Left lobe of liver (tissue), 2 donors: ENCODE data around the gene TFEB. TPM values are rescaled to one million over a fixed set of nuclear protein-coding genes. Genes with fewer than 3 reads are reported as not detected.
A peak's percentile ranks its signal among the peaks of the same experiment; 100 is the strongest.

Experiments used
- ATAC-seq: fragments of 200-7000 bp; cut with Tn5 transposase; one replicate; pipeline ENCODE4 v1.9.1; 2020; ENCODE audit warnings: mild to moderate bottlenecking, moderate library complexity
- DNase-seq: peaks from one replicate; pipeline ENCODE4 v3.0.0-alpha.2; 2020; ENCODE audit warnings: low spot score
- total RNA-seq: library from RNA; stranded (reverse); gene quantifications from one replicate; pipeline ENCODE4 v1.2.1, GENCODE V29; 2021
- donor health status: DM: no; HTN: no; CAD: no; lungs with moderate emphysema.
- donor health status: DM: no; HTN: yes; CAD: no.

Gene TFEB
- total RNA-seq, 1 donor from 2014 or later: 8.9 TPM

DNA sequence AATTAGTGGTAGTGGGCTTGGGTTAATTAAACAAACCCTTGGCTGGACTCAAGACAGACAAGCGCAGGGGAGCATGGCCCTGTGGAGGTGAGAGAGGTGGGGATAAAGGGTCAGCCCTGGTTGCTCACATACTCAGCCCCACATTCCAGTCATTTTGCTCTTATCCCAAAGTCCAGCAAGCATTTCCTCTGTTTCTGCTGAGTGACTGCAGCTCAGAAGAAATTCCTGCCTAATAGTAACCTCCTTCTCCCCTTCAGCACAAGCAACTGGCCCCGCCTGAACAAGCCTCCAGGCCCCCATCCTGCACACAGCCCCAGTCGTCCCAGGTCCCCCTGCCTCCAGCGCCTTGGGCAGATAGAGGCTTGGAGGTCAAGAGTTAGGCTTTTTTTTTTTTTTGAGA lies 3.6 kb upstream of the TFEB start:
- ATAC-seq (no peak), DNase-seq (no peak)

DNA sequence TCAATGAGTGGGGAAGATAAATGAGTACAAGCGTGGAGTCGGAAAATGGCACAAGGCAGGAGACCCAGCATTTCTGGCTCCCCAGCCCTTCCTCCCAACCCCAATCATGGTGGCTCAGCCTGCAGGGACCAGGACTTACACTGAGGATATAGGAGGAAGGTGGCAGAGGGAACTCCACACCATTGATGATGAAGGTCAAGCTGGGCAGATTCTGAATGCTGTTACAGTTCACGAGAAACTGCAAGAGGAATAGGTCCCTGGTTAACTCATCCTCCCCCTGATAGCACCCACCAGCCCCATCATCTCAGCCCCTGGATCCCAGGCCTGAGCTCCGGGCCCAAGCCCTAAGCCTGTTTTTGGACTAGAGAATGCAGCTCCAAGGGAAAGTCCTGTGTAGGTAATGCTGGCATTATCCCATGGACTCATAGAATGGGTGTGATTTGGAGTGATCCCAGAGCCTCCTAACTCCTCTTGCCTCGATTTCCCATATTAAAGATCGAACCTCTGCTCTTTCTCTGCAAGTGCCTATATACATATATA lies 2.3 kb upstream of the TFEB start:
- ATAC-seq: no peak
- DNase-seq: no peak

DNA sequence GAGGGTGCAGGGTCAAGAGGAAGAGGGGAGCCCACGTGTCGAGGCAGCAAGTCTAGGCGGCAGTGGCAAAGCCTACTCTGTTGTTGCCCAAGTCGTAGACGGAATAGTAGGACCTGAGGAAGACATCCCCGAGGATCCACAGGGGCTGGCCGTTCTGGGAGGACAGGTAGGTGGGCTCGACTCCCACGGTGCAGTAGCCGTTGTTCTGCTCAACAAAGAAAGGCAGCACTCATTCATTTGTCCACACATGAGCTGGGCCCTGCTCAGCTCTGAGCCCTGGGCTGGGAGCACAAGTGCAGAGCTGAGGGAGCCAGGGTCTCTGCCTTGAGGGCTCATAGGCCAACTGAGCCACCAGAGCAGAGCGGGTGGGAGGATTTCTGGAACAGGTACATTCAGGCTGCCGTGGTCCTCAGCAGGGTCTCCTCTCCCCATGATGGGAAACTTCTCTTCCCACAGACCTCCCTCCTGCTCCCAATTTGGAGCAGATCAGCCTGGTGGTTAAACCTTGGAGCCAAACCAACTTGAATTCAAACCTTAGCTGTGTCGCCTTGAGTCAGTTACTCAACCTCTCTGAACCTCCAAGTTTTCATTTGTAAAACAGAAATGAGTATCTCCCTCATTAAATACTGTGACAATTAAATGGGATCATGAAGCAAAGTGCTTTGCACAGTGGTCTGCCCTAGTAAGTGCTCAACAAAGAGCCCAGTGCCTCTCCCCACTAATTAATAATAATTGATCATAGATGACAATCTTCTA lies 1.6 kb upstream of the TFEB start:
- ATAC-seq: no peak
- no peak for DNase-seq

DNA sequence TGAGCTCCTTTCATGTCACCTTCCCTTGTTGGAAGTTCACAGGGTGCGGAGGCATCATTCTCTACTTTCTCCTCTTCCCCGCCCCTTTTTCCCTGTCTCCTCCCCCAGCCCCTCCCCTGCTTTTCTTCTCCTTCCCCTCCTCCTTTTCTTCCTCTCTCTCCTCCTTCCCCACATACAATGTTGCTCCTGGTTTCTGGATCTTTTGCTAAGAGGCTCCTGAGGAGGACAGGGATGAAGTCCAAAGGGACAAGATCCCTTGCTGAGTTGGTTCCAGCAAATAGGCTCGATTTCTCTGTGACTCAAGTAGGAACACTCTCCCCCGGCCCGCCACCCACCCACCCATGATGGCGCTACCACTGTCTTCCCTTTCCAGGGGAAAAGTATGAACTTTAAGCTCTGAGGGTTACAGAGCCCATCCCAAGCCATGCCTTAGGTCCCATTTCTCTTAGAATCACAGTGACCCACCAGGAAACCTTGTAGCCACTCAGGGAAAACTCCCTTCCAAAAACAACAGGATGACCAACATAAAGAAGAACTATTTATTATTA lies 852 bp upstream of the TFEB start:
- DNase-seq (no peak), ATAC-seq (no peak)

DNA sequence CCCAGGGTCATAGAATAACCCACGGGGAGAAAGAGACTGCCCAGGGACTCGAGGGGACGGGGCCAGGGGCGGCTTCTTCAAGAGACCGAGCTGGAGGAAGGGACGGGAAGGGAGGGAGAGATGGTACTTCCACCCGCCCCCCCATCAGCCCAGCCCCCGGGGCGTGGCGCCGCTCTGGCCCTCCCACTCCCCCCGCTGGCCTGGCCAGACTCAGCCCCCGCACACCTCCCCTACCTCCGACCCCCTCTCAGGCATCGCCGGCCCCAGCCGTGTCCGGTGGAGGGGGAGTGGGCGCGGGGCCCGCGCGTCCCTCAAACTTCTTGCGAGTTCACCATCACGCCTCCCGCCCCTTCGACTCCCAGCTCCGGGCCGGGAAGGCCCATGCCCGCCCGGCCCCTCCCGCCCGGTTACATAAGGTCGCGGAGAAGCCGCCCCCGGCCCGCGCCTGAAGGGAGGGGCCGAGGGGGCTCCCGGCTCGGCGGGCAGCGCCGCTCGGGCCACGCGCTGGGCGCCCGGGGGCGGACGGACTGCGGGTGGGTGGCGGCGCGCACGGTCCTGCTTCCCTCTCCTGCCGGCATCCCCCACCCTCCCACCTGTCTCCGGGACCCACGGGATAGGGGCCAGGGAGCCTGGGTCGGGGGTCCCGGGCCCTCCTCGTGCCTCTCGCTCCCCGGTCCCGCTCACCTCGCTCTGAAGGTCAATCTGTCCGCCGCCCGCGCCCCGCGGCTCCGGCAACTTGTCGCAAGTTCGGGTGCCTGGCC lies 562 bp downstream of the TFEB start:
- DNase-seq: peak; percentile 83
- ATAC-seq: peak; percentile 82

DNA sequence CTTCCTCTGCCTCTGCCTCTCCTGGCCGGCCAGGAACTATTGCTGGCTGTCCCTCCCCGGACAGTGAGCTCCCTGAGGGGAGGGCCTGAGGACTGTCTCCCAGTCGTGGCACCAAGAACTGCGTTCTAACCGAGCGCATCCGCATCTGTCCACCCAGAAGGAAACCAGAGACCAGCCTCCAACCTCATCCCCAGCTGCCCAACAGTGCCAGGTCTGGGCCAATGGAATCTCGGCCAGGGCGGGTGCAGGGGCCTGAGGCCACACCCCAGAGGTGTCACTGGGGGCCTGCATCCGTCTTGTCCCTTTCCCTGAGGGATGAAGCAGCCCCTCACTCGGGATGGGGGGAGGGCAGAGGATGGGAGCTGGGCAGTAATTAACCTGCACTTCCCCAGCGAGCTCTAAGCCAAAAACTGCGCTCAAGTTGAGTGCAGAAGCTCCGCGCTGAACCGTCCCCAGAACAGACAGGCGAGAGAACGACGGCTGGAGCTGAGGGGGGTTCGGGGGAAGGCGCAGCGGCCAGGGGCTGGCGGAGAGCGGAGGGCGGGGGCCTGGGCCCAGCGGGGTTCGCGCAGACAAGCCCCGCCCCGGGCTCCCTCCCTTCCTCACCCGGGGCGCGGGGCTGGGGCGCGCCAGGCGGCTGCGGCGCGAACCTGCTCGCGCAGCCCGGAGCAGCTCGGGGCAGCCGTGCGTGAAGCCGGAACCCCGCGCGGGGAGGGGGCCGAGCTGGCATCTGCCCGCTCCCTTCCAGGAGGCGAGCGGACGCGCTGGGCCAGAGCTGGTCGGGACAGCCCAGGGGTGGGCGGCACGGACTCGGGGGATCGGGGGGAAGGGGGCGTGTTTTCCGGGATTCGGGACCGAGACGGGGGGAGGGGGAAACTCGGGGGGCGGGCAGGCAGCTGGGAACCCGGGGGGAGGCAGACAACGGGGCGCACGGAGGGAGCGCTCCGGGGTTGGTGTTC lies 1.4 kb downstream of the TFEB start:
- ATAC-seq (peak; percentile 54), DNase-seq (peak; percentile 65)

DNA sequence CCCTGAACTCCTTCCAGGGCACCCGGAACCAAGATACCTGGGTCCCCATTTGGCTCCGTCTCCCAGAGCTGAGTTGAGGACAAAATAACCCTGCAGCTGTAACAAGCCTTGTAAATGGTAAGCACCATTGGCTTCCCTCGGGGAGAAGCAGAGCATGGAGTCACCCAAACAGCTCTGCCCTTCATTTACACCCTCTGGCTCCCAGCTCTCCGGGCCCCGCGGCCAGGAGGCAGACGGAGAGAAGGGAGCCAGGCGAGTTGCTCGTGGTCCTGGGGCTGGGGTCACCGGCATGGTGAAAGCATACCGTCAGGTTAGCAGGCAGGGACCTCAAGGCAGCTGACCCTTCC lies 2.1 kb downstream of the TFEB start:
- ATAC-seq: no peak
- DNase-seq: no peak

DNA sequence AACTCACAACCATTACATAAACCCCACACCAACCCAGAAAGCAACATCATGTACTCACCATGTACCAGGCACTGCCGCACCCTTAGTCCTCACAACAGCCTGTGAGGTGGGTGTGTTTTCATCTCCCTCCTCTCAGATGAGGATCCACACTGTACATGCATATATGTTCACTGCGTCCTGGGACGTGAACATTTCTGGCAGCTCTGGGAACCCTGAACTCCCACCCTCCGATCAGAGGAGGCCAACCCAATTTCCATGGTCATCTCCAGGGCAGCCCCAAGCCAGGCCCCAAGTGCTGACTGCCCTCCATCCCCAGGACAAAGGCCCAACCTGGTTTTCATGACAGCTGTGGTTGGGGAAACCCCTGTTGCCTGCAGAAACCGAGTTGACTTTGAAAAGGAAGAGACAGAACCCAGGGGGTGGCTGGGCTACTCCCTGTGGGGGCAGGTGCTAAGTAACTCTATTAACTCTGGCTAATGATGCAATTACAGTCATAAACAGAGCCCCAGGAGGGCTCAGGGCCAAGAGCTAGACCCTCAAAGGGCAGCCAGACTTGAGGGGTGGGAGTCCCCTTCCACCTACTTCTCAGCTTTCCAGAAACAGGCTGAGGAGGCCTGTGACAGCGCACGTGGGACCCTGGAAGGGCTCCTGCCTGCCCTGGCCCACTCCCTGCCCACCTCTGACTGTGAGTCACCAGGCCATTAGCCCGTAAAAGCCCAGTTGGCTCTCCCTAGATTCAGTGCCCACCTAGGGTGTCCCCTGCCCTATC lies 2.6 kb downstream of the TFEB start:
- no peak for DNase-seq
- ATAC-seq: no peak

DNA sequence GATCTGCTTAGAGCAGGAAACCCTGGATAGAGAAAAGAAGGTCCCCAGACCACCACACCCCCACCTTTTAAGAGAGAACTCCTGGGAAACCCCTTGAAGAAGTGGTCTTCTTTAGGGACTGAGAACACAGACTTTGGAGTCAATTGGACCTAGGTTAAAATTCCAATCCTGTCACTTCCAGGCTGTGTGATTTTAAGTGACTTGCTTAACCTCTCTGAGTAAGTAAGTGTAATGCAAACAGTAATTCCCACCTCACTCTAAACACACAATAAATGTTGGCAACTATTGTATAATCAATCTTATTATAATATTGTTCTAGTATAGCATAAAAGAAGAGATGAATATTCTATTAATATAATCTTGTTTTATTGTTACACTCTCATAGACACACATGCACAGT lies 3.3 kb downstream of the TFEB start:
- ATAC-seq: no peak
- no peak for DNase-seq

DNA sequence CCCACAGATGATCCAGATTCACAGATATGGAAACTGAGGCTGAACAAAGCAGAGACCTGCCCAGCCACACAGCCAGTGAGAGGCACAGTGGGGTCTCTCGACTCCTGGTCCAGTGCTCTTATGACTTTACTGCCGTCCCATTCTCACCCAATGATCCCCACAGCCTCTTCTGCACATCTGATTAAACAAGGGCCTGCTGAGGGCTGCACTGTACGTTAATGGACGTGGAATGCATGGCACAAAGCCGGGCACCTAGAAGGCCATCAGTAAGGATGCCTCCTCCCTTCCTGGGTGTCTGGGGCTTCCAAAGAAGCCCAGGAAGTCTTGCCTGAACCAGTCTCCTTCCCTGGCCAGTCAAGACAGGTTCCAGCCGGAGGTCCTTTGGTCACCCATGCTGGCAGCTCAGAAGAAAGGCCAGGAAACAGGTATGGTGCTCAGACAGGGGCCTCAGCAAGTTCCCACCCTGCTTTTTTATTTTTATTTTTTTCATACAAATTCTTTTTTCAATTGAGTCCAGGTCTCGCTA lies 3.8 kb downstream of the TFEB start:
- ATAC-seq: no peak
- no peak for DNase-seq

DNA sequence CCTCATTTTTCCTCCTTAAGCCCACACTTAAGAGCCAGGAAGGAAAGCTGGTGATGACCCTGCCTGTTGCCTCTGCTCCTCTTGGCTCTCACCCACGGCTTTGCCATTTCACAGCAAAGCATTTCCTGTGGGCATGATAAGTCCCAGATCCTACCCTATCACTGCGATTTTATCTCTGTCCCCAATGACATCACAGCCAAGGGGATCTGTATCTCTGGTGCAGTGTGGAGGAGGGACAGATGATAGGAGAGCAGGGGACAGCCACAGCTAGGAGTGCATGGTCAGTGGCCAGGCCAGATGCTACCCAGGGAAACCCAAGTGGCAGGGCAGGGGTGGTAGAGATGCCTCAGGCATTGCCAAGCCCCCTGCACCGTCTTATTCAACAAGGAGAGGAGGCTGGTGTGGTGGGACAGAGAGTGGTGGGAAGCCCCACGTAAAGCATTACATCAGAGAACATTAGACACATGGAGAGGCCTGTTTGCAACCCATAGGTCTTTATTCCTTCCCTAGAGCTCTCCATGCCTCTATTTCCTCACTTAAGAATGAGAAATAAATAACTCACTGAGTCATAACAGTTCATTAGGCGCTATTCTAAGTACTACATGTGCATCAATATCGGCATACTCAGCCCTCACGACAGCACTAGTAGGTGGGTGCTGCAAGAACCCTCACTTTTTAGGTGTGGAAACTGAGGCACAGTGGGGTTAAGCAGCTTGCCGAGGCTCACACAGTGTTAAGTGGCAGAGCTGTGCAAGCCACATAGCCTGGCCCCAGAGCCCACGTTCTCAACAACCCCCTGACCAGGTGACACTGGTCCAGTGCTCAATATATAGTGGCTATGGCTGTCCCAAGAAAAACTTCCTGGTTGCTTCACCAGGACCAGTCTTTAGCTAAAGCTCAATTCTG lies 4.6 kb downstream of the TFEB start:
- DNase-seq (no peak), ATAC-seq (no peak)

DNA sequence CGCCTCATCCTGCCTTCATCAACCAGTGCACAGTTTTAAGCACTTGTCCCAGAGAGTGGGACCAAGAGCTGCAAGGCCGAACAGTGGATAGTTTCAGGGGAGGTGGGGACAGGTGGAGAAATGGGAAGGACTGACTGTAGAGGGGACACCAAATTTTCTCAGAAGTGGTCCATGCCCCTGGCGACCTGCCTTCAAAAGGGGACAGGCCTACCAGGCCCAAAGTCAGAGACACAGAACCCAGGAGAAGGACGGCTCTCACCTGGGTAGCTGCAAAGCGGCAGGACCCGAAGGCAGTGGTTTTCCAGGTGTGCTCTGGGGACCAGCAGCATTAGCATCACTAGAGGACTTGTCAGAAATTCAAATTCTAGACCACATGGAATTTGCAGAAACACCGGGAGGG lies 5.8 kb downstream of the TFEB start:
- DNase-seq (no peak), ATAC-seq (no peak)

DNA sequence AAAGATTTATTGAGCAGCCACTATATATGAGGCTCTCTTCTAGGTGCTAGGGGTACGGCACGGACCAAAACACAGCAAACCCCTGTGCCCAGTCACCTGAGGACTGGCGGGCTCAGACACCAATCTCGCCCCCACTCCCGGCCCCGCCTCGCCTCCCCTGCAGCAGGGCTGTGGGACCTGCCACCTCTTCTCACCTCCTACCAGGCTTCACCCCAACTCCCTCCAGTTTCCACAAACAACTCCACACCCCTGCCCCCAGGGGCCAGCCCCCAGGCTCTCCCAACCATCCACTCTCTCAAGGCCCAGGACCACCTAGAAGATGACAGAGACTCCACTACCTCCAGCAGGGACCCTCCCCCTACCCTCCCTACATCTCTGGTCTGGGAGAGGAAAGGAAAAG lies 6.5 kb downstream of the TFEB start:
- DNase-seq (no peak), ATAC-seq (no peak)

DNA sequence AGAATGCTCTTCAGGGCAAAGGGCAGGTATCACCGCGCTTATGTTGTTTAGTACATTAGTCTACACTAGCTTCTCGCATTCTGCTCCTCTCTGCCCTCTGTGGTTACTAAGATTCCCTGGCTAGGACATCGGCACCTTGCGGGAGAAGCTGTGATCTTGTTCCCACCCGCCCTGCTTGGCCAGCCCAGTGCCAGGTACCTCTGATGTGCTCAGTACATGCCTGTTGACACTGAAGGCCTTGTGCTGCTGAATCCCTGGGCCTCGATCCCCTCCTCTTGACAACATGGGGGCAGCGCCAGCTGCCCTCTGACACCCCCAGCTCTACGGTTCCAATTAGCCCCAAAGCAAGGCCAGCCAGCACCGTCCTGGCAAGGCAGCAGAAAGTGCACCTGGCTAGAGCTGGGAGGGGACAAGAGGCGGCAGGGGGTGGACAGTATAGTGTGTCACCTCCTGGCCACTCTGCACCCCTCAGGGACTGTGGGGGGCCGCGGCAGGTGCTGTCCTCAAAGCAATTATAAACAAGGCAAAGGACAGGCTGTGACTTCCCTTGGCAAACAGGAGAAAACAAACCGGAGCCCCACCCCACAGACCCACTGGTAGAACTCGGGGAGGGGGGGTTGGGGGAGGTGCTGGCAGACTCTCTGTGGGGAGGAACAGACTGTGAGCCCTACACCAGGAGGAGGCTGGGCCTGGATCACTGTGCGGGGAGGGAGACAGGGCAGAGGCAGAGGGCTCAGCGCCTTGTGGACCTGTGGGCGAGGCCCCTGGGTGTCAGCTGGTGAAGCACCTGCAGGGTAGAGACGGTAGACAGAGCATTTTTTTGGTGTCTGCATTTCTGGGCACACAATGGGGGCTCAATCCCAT lies 7.1 kb downstream of the TFEB start:
- peak; percentile 18 for ATAC-seq
- no peak for DNase-seq

DNA sequence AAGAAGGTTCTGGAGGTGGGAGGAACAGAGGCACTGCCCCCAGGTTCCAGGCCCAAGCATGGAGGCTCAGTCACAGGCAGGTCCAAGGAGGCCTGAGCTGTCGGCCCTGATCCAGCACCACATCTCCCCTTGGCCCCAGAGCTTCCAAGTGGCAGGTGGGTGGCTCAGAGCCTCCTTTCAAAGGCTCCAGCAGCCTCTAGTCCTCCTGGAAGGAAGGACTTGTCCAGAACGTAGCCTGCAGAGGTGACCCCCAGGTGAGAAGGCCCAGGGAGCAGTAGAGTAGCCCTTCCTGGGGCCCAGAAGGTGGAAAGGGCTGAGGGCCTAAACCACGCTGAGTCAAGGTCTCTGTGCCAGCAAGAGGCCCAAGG lies 7.7 kb downstream of the TFEB start:
- ATAC-seq (no peak), DNase-seq (no peak)

DNA sequence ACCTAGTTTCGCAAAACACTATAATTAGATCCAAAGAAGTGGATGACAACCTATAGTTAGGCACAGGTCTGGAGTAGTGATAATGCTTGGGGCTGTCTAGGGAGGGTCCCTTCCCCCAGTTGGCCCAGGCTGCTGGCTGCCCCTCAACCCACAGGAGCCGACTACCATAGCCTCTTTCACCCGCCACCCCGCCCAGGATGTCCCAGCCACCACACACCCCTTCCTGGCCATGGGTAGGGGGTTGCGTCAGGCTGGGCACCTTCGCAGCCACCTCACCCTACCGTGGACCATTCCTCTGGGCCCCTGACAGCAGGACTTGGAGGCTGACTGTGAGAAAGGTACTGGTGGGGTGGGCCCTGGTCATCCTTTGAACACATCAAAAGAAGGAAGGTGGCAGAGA lies 8.5 kb downstream of the TFEB start:
- no peak for ATAC-seq
- no peak for DNase-seq

DNA sequence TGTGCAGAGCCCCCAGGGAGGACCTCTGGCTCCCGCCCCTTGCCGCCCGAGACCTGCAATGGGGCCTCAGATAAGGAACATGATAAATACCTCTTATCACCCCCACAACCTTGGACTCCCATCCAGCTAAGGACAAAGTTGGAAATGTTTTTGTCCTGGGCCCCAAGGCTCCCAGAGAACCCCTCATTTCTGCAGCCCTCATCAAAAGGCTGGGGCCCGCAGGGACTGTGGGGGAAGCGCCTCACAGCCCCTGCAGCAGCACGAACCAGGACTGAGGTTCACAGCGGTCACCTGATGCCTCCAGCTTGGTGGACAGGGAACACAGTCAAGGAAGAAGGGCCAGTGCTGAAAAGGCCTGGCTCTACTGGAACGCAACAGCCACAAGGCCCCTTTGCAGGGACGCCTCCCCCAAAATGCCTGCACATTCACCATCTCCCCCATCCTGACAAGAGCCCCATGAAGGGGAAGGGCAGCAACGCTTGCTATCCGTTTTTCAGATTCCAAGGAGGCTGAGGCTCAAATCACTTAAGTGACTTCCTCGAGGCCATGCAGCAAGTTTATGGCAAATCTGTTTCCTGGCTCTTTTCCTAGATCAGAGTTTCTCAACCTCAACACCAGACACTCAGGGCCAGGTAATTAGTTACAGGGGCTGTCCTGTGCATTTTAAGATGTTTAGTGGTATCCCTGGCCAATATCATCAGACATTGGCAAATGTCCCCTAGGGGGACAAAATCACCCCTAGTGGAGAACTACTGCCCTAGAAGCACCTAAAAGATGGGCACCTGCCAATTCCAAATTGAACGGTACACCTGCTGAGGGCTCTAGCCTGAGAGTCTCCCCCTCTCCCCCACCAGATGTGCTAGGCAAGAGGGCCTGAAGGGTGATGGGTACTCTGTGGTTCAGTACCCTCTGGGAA lies 10.6 kb downstream of the TFEB start:
- no peak for DNase-seq
- no peak for ATAC-seq
